GM12865 (cell line): ENCODE measurements around the gene HDGF.

ENCODE experiments used
- DNase-seq: peaks from one replicate; pipeline ENCODE4 v3.0.0; 2010; ENCODE audit warnings: low read depth
- H3K4me3 ChIP-seq: 2 replicates; pipeline ENCODE4 v1.5.1; 2011; ENCODE audit warnings: mild to moderate bottlenecking, low read depth, low read length, control low read depth
- CTCF ChIP-seq: IDR thresholded peaks from 2 replicates; pipeline ENCODE4 v1.5.1; 2011; ENCODE audit warnings: low read length, control low read depth, low read depth, inconsistent platforms; ENCODE audit not compliant: insufficient read depth; ENCODE audit errors: missing control alignments

Gene HDGF

GRCh38 chr1:156750191-156750672 lies 1.2 kb downstream of the HDGF start:
- peak; percentile 60 for DNase-seq
- no peak for TF ChIP-seq CTCF
- peak overlapping the region; percentile 97 for H3K4me3 ChIP-seq

GRCh38 chr1:156749419-156750118 lies 1.9 kb downstream of the HDGF start:
- no peak for DNase-seq
- peak overlapping the region; percentile 97 for H3K4me3 ChIP-seq
- TF ChIP-seq CTCF = no peak

GRCh38 chr1:156748670-156749418 lies 2.6 kb downstream of the HDGF start:
- no peak for TF ChIP-seq CTCF
- H3K4me3 ChIP-seq = peak overlapping the region; percentile 97
- DNase-seq = peak; percentile 63

GRCh38 chr1:156747742-156748669 lies 3.5 kb downstream of the HDGF start:
- TF ChIP-seq CTCF = no peak
- peak overlapping the region; percentile 97 for H3K4me3 ChIP-seq
- no peak for DNase-seq

- H3K4me3 ChIP-seq = peak overlapping the region; percentile 97
- TF ChIP-seq CTCF = peak; percentile 21
- peak; percentile 77 for DNase-seq
Observed at GRCh38 chr1:156746728-156747631, 4.5 kb downstream of the HDGF start.

GRCh38 chr1:156746406-156746727 lies 5.1 kb downstream of the HDGF start:
- no peak overlapping the region for H3K4me3 ChIP-seq
- DNase-seq = no peak
- TF ChIP-seq CTCF = no peak
